Activated naive CD4-positive, alpha-beta T cell treated with anti-CD3 and anti-CD28 coated beads, Interleukin-2, amount 50 U/mL, for 16 hours (primary cell): ENCODE data around the gene IGSF10.

ENCODE experiments used
- DNase-seq: peaks from one replicate; pipeline ENCODE4 v3.0.0-alpha.2; 2020

The IGSF10 gene

DNA sequence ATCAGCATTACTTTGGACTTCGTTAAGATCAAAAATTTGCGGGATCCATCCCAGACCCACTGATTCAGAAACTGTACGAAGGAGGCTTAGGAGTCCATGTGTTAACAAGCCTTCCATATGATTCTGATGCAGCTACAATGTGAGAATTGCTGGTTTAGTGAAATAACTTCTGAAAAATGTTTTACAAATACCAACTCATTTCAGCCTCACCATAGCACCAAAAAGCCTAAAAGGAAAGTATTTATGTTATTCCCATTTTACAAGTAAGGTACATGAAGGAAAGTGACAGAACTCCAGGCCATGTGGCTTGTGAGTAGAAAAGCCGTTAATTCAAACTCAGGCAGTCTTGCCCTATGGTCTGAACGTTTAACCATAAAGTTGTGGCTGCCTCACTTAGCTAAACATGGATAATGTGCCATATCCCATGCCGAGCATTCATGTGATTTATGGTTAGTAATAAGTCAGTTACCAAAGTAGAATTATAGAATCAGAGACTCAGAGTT, 1.5 kb upstream of the IGSF10 start:
- DNase-seq = no peak

GRCh38 chr3:151460228-151460627, 633 bp downstream of the IGSF10 start:
- DNase-seq = no peak

- DNase-seq = no peak
These were observed 1.5 kb downstream of the IGSF10 start for GRCh38 chr3:151459358-151459757.

- DNase-seq = no peak
These were observed 4.8 kb downstream of the IGSF10 start for GRCh38 chr3:151456065-151456464.

- no peak for DNase-seq
These were observed 8.0 kb downstream of the IGSF10 start for GRCh38 chr3:151452841-151453240.

GRCh38 chr3:151452368-151452767, 8.5 kb downstream of the IGSF10 start:
- DNase-seq = no peak

GRCh38 chr3:151446002-151446340, 14.9 kb downstream of the IGSF10 start:
- no peak for DNase-seq

DNA sequence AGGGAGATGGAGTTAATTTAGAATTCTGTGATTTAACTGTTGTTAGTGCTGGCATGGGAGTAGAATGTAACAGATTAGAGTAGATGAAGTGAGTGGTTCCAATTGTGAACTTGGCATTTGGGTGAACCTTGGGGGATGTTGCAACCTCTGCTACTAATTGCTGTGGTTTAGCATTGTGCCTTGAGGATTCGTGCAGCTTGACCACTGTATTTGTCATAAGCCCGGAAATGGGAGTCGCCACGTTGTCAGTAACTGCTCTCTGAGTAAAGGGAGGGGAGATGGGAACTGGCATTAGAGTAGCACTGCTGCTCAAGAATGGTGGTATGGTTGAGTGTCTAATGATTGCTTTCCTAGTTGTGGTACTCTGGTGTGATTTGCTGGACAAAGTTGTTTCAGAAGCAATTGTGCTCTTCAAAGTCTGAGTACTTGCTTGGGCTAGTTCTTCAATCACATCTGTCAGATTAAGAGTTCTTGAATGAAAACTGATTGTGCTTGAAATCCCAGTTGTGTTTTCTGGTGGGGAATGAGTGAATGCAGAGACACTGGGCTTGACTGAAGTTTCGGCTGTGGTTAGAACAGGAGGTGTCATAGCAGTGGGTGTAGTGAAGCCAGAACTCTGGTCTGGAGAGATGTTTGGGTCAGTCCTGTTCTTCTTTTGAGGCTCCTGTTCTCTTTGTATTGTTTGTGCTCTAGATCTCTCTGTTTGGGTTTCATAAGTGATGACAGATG, 15.4 kb downstream of the IGSF10 start:
- DNase-seq = no peak

- no peak for DNase-seq
These were observed 17.3 kb downstream of the IGSF10 start for GRCh38 chr3:151443583-151443982.

- no peak for DNase-seq
These were observed 19.9 kb downstream of the IGSF10 start for GRCh38 chr3:151440940-151441339.

DNA sequence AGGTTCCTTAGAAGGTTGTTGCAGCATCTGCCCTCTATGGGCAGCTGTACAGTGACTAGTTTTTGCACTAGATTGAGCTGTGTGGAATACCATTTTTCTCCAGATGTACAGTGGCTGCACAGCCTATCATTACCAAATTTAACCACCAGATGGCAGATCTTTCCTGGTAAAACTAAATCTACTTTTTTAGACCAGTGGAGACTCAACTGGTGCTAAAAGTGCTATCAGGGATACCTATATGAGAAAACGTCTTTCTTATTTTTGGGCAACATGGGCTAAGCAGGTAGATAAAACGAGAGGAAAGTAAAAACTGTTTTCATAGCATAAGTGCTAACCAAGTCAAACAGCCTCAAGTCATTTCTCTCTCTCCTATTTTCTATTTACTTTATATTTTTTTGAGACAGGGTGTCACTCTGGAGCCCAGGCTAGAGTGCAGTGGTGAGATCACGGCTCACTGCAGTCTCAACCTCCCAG, 21.2 kb downstream of the IGSF10 start:
- DNase-seq = no peak

GRCh38 chr3:151437906-151438305, 23.0 kb downstream of the IGSF10 start:
- no peak for DNase-seq

DNA sequence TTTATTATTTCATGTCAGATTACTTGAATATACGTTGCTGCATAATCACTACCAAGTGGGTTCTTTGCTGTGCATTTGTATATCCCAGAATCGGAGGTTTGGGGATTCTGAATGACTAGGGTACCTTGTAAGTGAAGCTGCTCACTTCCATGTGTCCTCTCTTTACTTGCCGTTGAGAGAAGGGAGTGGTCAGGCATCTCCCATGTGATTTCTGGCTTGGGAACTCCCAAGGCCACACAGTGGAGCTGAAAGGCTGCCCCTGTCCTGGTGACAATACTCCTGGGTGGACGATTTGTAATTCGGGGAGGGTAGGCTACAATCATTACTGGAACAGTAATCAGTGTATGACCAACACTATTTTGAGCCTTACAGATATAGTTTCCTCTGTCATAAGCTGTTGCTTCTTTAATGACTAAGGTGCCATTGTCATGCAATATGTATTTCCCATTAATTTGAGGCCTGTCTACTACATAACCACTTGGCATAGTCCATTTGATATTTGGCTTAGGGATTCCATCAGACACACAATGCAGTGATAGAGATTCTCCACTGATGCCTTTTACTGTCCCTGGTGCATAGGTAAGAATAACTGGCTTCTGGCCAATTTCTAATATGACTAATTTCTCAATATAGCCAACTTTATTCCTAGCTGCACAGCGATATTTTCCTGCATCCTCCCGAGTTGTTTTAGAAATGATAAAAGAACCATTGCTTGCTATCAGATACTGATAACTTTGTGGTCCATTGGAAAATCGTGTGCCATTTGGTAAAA, 24.0 kb downstream of the IGSF10 start:
- no peak for DNase-seq

- DNase-seq = no peak
These were observed 26.5 kb downstream of the IGSF10 start for GRCh38 chr3:151434151-151434890.

- no peak for DNase-seq
These were observed 28.1 kb downstream of the IGSF10 start for GRCh38 chr3:151432616-151433372.

- DNase-seq = no peak
These were observed 28.9 kb downstream of the IGSF10 start for GRCh38 chr3:151431940-151432339.

DNA sequence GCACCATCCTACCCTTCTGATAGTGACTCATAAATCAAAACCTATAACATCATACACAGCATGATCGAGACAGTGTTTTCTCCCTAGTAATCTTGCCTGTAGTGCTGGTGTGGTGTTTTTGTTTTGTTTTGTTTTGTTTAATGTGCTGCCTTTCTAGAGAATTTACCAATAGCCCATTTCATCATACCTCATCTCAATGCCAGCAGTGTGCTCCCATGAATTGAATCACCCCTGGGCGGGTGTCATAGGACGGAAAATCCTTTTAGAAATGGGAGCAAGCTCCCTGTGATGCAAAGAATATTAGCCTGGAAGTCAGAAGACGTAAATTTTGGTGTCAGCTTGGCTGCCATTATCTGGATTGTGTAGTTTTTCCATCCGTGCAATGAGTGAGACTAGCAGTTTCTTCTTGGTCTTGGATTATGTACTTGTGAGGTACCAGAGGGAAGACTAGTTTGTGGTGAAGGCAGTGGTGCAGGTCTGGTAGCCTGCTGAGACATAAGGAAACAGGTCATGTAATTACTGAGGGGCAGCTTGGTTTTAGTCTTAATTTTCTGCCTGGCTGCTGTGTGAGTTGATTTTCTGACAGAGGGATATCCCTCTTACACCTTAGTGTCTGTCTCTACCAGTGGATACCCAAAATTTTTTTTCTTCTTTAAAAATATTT, 29.9 kb downstream of the IGSF10 start:
- no peak for DNase-seq

DNA sequence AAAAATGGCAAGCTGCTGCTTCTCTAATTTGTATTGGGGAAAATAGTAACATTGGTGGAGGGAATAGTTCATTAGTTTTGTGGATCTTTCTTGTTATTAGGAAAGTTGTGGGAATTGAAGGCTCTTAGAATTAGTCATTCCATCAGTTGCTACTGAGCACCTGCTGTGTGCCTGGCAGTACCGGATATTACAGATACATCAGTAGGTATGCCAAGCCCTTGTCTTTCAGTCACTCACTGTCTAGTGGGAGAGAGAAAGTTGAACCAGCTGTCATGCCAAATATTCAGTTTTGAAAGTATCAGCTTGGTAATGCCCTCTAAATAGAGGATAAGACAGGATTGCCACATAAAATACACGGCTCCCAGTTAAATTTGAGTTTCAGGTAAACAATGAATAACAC, 32.5 kb downstream of the IGSF10 start:
- DNase-seq = no peak

- no peak for DNase-seq
These were observed 34.6 kb downstream of the IGSF10 start for GRCh38 chr3:151426341-151426657.

DNA sequence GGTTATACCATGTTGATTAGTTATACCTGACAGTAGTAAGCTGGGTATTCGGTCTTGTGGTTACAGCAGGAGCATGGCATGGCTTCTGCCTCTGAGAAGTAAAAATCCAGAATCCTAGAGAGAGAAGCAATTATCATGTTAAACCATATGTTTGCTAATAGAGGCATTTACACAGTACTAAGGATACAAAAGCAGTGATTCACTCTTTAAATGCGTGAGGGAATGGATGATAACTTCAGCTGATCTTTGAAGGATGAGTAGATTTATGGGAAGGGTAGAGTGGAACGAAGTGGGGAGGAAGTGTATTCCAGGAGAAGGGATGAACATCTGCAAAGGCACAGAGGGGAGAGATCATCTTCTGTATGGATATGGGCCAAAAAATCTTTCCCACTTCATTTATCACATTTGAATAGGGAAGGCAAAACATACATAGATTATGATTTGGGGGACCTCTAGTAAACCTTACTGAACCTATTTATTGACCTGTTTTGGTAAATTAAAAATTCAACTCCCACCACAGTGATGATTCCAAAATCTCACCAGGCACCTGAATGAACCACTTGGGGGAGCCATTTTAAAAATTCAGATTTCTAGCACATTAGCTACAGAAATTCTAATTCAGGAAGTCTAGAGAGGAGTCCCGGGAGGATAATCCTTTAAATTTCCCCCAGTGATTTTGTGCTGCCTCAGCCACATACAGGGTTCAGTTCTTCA, 35.1 kb downstream of the IGSF10 start:
- DNase-seq = no peak

DNA sequence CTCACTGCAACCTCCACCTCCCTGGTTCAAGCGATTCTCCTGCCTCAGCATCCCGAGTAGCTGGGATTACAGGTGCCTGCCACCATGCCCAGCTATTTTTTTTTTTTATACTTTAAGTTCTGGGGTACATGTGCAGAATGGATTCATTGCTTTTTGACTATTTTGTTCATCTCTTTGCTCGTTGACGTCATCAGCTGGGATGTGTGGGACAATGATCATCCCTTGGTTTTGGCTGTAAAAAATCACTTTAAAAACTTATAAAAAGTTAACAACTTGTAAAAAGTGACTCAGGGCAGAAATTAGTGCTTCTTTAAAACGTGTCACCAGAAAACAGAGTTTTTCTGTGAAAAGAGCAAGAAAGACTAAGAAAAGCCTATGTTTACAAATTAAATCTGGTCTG, 37.8 kb downstream of the IGSF10 start:
- DNase-seq = no peak

DNA sequence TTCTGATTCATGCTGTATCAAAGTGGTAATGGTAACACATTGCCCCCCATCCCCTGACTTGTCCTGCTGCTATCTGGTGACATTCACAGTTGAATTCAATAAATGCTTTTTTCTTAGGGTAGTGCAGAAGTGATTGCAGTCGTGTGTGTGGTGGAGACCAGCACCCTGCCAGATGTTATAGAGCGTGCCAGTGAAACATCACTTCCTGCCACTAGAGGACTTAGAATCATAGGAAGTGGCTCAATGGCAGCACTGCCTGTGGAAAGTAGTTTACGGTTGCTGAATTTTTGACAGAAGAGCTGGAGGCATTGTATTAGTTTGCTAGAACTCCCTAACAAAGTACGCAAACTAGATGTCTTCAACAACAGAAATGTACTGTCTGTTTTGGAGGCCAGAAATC, 38.9 kb downstream of the IGSF10 start:
- DNase-seq = no peak
